GM12801 (cell line): ENCODE results near the gene CDKN2B.

ENCODE experiments used
- TF ChIP-seq, protein P1 (sequence below): IDR thresholded peaks from one replicate; pipeline ENCODE4 v1.5.1; 2011; ENCODE audit warnings: control low read depth; ENCODE audit not compliant: insufficient read length; ENCODE audit errors: extremely low read depth

CDKN2B gene

DNA sequence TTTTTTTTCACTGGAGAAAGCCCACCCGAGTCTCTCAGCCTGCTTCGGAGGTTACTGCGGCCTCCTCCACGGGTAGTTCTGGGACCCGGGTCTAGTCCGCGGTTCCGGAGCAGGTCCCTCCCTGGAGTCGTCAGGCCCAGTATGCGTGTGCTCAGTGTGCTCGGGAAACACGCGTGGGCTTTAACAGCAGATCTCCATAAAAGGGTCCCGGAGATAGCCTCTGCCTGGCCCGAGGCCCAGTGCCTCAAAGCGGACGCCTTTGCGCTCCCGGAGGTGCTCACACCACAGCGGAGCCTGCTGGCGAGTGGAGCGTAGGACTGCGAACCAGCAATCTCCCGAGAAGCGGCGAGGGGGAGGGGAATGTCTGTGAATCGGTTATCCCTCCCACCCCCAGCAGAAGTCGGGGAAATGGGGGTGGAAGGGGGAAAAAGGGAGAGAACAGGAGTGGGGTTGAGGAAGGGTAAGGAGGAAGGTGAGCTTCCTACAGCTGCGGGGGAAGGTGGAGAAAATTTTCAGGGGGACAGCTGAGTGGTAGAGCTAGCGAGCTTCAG, 43.6 kb downstream of the CDKN2B start:
- TF ChIP-seq, protein P1, sequence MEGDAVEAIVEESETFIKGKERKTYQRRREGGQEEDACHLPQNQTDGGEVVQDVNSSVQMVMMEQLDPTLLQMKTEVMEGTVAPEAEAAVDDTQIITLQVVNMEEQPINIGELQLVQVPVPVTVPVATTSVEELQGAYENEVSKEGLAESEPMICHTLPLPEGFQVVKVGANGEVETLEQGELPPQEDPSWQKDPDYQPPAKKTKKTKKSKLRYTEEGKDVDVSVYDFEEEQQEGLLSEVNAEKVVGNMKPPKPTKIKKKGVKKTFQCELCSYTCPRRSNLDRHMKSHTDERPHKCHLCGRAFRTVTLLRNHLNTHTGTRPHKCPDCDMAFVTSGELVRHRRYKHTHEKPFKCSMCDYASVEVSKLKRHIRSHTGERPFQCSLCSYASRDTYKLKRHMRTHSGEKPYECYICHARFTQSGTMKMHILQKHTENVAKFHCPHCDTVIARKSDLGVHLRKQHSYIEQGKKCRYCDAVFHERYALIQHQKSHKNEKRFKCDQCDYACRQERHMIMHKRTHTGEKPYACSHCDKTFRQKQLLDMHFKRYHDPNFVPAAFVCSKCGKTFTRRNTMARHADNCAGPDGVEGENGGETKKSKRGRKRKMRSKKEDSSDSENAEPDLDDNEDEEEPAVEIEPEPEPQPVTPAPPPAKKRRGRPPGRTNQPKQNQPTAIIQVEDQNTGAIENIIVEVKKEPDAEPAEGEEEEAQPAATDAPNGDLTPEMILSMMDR = no peak

- TF ChIP-seq, protein P1 = no peak
These were observed 44.1 kb downstream of the CDKN2B start for GRCh38 chr9:21964925-21965385.

DNA sequence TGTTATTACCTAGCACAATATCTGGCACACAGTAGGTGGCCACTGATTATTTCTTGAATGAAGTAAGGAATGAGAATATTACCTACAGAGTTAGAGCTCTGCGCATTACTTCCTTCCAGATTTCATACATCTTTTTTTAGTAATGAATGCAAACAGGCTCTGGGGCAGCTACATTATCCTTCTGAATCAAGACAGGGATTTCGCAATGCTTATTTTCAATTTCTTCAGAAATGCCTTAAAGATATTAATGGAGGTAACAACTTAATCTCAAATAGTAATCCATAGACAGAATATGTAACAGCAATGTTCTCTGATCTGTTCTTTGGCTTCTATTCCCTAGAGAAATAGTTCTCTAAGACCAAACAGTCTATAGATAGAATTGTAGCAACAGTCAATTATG, 47.5 kb downstream of the CDKN2B start:
- TF ChIP-seq, protein P1 = no peak

DNA sequence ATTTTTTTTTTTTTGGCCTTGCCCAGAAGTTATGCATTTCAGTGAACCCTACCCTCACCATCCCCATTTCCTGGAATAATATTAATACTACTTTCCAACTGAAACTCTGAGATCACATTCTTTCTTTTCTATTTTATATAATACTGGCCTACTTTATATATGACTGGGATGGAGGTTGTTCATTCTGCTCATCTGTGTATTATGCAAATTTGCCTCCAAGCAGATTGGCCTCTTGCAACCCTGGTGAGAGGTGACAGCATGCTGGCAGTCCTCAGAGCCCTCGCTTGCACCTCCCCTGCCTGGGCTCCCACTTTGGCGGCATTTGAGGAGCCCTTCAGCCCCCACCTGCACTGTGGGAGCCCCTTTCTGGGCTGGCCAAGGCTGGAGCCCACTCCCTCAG, 50.3 kb downstream of the CDKN2B start:
- TF ChIP-seq, protein P1 = no peak
